ENCODE results near the gene DOK7.
"Not testable (repeated sequence)": the region's sequence is repeated elsewhere in the genome, so short reads cannot be mapped to it uniquely, and the experiment has no call there.

The DOK7 gene

GRCh38 chr4:3445111-3445820 lies 17.8 kb upstream of the DOK7 start:
- Histone ChIP-seq H3K27me3 (ENCODE audit: insufficient read depth, low read length) (no peaks in the 10 kb centered on the region), H3K36me3 (ENCODE audit: insufficient read depth, low read length) (no peaks in the 10 kb centered on the region), H3K4me3 (ENCODE audit: low read length) (no peak overlapping the region), H3K9ac (ENCODE audit: low read depth, low read length) (no peak overlapping the region), H3K4me1 (ENCODE audit: insufficient read depth, low read length) (no peaks in the 10 kb centered on the region), H3K27ac (ENCODE audit: low read depth, low read length) (no peak overlapping the region), H3K9me3 (ENCODE audit: insufficient read depth, low read depth, low read length) (no peaks in the 10 kb centered on the region)
- WGBS, result 94% methylated on average over 34 of the region's 34 CpGs

GRCh38 chr4:3445829-3446545 lies 17.1 kb upstream of the DOK7 start:
- Histone ChIP-seq H3K9me3 (ENCODE audit: insufficient read depth, low read depth, low read length) (no peaks in the 10 kb centered on the region), H3K27me3 (ENCODE audit: insufficient read depth, low read length) (no peaks in the 10 kb centered on the region), H3K4me3 (ENCODE audit: low read length) (no peak overlapping the region), H3K4me1 (ENCODE audit: insufficient read depth, low read length) (no peaks in the 10 kb centered on the region), H3K36me3 (ENCODE audit: insufficient read depth, low read length) (no peaks in the 10 kb centered on the region), H3K27ac (ENCODE audit: low read depth, low read length) (no peak overlapping the region), H3K9ac (ENCODE audit: low read depth, low read length) (no peak overlapping the region)
- WGBS, result 93% methylated on average over 34 of the region's 34 CpGs

GRCh38 chr4:3446631-3447320 lies 16.3 kb upstream of the DOK7 start:
- no peak overlapping the region for H3K4me3 ChIP-seq (ENCODE audit: low read length)
- no peak overlapping the region for H3K27ac ChIP-seq (ENCODE audit: low read depth, low read length)
- H3K36me3 ChIP-seq (ENCODE audit: insufficient read depth, low read length), result no peaks in the 10 kb centered on the region
- no peaks in the 10 kb centered on the region for H3K4me1 ChIP-seq (ENCODE audit: insufficient read depth, low read length)
- H3K9ac ChIP-seq (ENCODE audit: low read depth, low read length), result no peak overlapping the region
- no peaks in the 10 kb centered on the region for H3K27me3 ChIP-seq (ENCODE audit: insufficient read depth, low read length)
- 94% methylated on average over 22 of the region's 22 CpGs for whole genome bisulfite sequencing
- H3K9me3 ChIP-seq (ENCODE audit: insufficient read depth, low read depth, low read length), result no peaks in the 10 kb centered on the region

- no peak overlapping the region for H3K27ac ChIP-seq (ENCODE audit: low read depth, low read length)
- WGBS, result 94% methylated on average over 53 of the region's 53 CpGs
- no peaks in the 10 kb centered on the region for H3K27me3 ChIP-seq (ENCODE audit: insufficient read depth, low read length)
- no peak overlapping the region for H3K9ac ChIP-seq (ENCODE audit: low read depth, low read length)
- no peak overlapping the region for H3K4me3 ChIP-seq (ENCODE audit: low read length)
- H3K9me3 ChIP-seq (ENCODE audit: insufficient read depth, low read depth, low read length), result no peaks in the 10 kb centered on the region
- no peaks in the 10 kb centered on the region for H3K36me3 ChIP-seq (ENCODE audit: insufficient read depth, low read length)
- no peaks in the 10 kb centered on the region for H3K4me1 ChIP-seq (ENCODE audit: insufficient read depth, low read length)
Measured at GRCh38 chr4:3447431-3448395, 15.4 kb upstream of the DOK7 start.

- Histone ChIP-seq H3K27me3 (ENCODE audit: insufficient read depth, low read length) (no peaks in the 10 kb centered on the region), H3K9ac (ENCODE audit: low read depth, low read length) (no peak overlapping the region), H3K4me3 (ENCODE audit: low read length) (no peak overlapping the region), H3K4me1 (ENCODE audit: insufficient read depth, low read length) (no peaks in the 10 kb centered on the region), H3K36me3 (ENCODE audit: insufficient read depth, low read length) (no peaks in the 10 kb centered on the region), H3K9me3 (ENCODE audit: insufficient read depth, low read depth, low read length) (peaks cover 5% of the 10 kb centered on the region; the same call in 1 of the 2 replicates), H3K27ac (ENCODE audit: low read depth, low read length) (no peak overlapping the region)
- 92% methylated on average over 21 of the region's 21 CpGs for WGBS
Measured at GRCh38 chr4:3449047-3449573, 14.0 kb upstream of the DOK7 start.

GRCh38 chr4:3449574-3450534 lies 13.3 kb upstream of the DOK7 start:
- Histone ChIP-seq H3K36me3 (ENCODE audit: insufficient read depth, low read length) (no peaks in the 10 kb centered on the region), H3K27ac (ENCODE audit: low read depth, low read length) (no peak overlapping the region), H3K9ac (ENCODE audit: low read depth, low read length) (no peak overlapping the region), H3K27me3 (ENCODE audit: insufficient read depth, low read length) (no peaks in the 10 kb centered on the region), H3K4me1 (ENCODE audit: insufficient read depth, low read length) (no peaks in the 10 kb centered on the region), H3K4me3 (ENCODE audit: low read length) (no peak overlapping the region), H3K9me3 (ENCODE audit: insufficient read depth, low read depth, low read length) (peaks cover 10% of the 10 kb centered on the region; the same call in 1 of the 2 replicates)
- WGBS, result 87% methylated on average over 35 of the region's 35 CpGs

GRCh38 chr4:3450643-3451042 lies 12.5 kb upstream of the DOK7 start:
- 98% methylated on average over 4 of the region's 4 CpGs for WGBS
- no peak overlapping the region for H3K9ac ChIP-seq (ENCODE audit: low read depth, low read length)
- H3K27me3 ChIP-seq (ENCODE audit: insufficient read depth, low read length), result no peaks in the 10 kb centered on the region
- peaks cover 10% of the 10 kb centered on the region; the same call in 1 of the 2 replicates for H3K9me3 ChIP-seq (ENCODE audit: insufficient read depth, low read depth, low read length)
- no peaks in the 10 kb centered on the region for H3K36me3 ChIP-seq (ENCODE audit: insufficient read depth, low read length)
- no peak overlapping the region for H3K4me3 ChIP-seq (ENCODE audit: low read length)
- no peaks in the 10 kb centered on the region for H3K4me1 ChIP-seq (ENCODE audit: insufficient read depth, low read length)
- no peak overlapping the region for H3K27ac ChIP-seq (ENCODE audit: low read depth, low read length)

GRCh38 chr4:3451956-3452355 lies 11.2 kb upstream of the DOK7 start:
- Histone ChIP-seq H3K36me3 (ENCODE audit: insufficient read depth, low read length) (no peaks in the 10 kb centered on the region), H3K9ac (ENCODE audit: low read depth, low read length) (no peak overlapping the region), H3K27me3 (ENCODE audit: insufficient read depth, low read length) (no peaks in the 10 kb centered on the region), H3K4me3 (ENCODE audit: low read length) (no peak overlapping the region), H3K27ac (ENCODE audit: low read depth, low read length) (no peak overlapping the region), H3K4me1 (ENCODE audit: insufficient read depth, low read length) (no peaks in the 10 kb centered on the region), H3K9me3 (ENCODE audit: insufficient read depth, low read depth, low read length) (peaks cover 10% of the 10 kb centered on the region; the same call in 1 of the 2 replicates)
- WGBS, result 92% methylated on average over 3 of the region's 3 CpGs

GRCh38 chr4:3452376-3452775 lies 10.7 kb upstream of the DOK7 start:
- no peaks in the 10 kb centered on the region for H3K27me3 ChIP-seq (ENCODE audit: insufficient read depth, low read length)
- peaks cover 10% of the 10 kb centered on the region; the same call in 1 of the 2 replicates for H3K9me3 ChIP-seq (ENCODE audit: insufficient read depth, low read depth, low read length)
- no peak overlapping the region for H3K4me3 ChIP-seq (ENCODE audit: low read length)
- 81% methylated on average over 7 of the region's 7 CpGs for WGBS
- no peak overlapping the region for H3K27ac ChIP-seq (ENCODE audit: low read depth, low read length)
- H3K4me1 ChIP-seq (ENCODE audit: insufficient read depth, low read length), result no peaks in the 10 kb centered on the region
- H3K36me3 ChIP-seq (ENCODE audit: insufficient read depth, low read length), result no peaks in the 10 kb centered on the region
- no peak overlapping the region for H3K9ac ChIP-seq (ENCODE audit: low read depth, low read length)

- not testable (repeated sequence) for H3K36me3 ChIP-seq (ENCODE audit: insufficient read depth, low read length); H3K9me3 ChIP-seq (ENCODE audit: insufficient read depth, low read depth, low read length); H3K4me3 ChIP-seq (ENCODE audit: low read length); H3K9ac ChIP-seq (ENCODE audit: low read depth, low read length); H3K27ac ChIP-seq (ENCODE audit: low read depth, low read length); H3K4me1 ChIP-seq (ENCODE audit: insufficient read depth, low read length)
- 90% methylated on average over 3 of the region's 3 CpGs for WGBS
- H3K27me3 ChIP-seq (ENCODE audit: insufficient read depth, low read length), result peaks cover 15% of the 10 kb centered on the region
Measured at GRCh38 chr4:3455596-3455995, 7.5 kb upstream of the DOK7 start.
